ENCODE measurements around the gene XRCC2. TPM values are rescaled to one million over a fixed set of nuclear protein-coding genes. Genes with fewer than 3 reads are reported as not detected.
"Not testable (repeated sequence)": the region's sequence is repeated elsewhere in the genome, so short reads cannot be mapped to it uniquely, and the experiment has no call there.

XRCC2 gene
- total RNA-seq, 4 donors from 2014 or later, result 0.35 to 0.84 (median 0.66) TPM

GRCh38 chr7:152637161-152637560, 38.8 kb downstream of the XRCC2 start:
- 48 to 64% methylated on average over 1 of the region's 1 CpG for WGBS, 2 donors (ENCODE audit: low coverage in 1 of 2)
- TF ChIP-seq POLR2AphosphoS5 (IDR thresholded peaks at IDR 0.05), result no peak
- TF ChIP-seq EP300 (IDR thresholded peaks at IDR 0.05), result no peak
- no peak for TF ChIP-seq CTCF (IDR thresholded peaks at IDR 0.05)
- no peak for TF ChIP-seq POLR2A (IDR thresholded peaks at IDR 0.05)
- H3K4me3 ChIP-seq, result no peak overlapping the region
- H3K4me1 ChIP-seq, result no peaks in the 10 kb centered on the region
- ATAC-seq, result no peak
- H3K27me3 ChIP-seq, result peaks cover 23% of the 10 kb centered on the region
- no peak overlapping the region for H3K27ac ChIP-seq
- no peaks in the 10 kb centered on the region for H3K36me3 ChIP-seq
- no peaks in the 10 kb centered on the region for H3K9me3 ChIP-seq

GRCh38 chr7:152636441-152636840, 39.5 kb downstream of the XRCC2 start:
- TF ChIP-seq EP300 (IDR thresholded peaks at IDR 0.05), result no peak
- TF ChIP-seq POLR2AphosphoS5 (IDR thresholded peaks at IDR 0.05), result no peak
- no peak for TF ChIP-seq CTCF (IDR thresholded peaks at IDR 0.05)
- TF ChIP-seq POLR2A (IDR thresholded peaks at IDR 0.05), result no peak

DNA sequence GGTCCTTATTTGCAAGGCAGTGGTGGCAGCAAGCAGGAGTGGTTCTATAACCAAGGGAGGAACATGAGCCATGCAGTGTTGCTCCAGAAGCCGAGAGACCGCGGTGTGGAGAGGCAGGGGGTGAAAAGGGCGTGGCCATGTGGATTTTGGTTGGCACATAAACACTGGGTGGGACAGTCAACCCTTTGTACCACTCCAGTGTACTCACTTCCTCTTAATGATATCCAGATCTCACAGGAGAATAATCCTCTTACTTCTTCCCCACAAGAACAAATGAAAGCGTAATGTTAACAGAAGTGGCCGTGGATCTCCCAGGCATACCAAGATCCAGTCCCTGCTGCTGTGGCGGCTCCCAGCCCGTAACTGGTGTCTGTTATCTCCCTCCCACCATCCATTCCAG, 42.4 kb downstream of the XRCC2 start:
- no peaks in the 10 kb centered on the region for H3K36me3 ChIP-seq
- H3K4me1 ChIP-seq, result no peaks in the 10 kb centered on the region
- H3K27ac ChIP-seq, result no peak overlapping the region
- TF ChIP-seq POLR2AphosphoS5 (IDR thresholded peaks at IDR 0.05), result no peak
- no peak for TF ChIP-seq CTCF (IDR thresholded peaks at IDR 0.05)
- TF ChIP-seq POLR2A (IDR thresholded peaks at IDR 0.05), result no peak
- TF ChIP-seq EP300 (IDR thresholded peaks at IDR 0.05), result no peak
- no peak for ATAC-seq
- H3K4me3 ChIP-seq, result no peak overlapping the region
- no peaks in the 10 kb centered on the region for H3K9me3 ChIP-seq
- WGBS, 2 donors (ENCODE audit: low coverage in 1 of 2), result 63 to 84% methylated on average over 3 to 8 of the region's 8 CpGs
- H3K27me3 ChIP-seq, result peaks cover 23% of the 10 kb centered on the region

More at GRCh38 chr7:152636441-152636840, 39.5 kb downstream of the XRCC2 start:
- Histone ChIP-seq H3K36me3 (no peaks in the 10 kb centered on the region), H3K9me3 (no peaks in the 10 kb centered on the region), H3K27me3 (peaks cover 23% of the 10 kb centered on the region), H3K4me3 (no peak overlapping the region), H3K4me1 (no peaks in the 10 kb centered on the region), H3K27ac (no peak overlapping the region)
- WGBS, 2 donors (ENCODE audit: low coverage in 1 of 2), result 39 to 42% methylated on average over 6 of the region's 6 CpGs
- ATAC-seq, result no peak

DNA sequence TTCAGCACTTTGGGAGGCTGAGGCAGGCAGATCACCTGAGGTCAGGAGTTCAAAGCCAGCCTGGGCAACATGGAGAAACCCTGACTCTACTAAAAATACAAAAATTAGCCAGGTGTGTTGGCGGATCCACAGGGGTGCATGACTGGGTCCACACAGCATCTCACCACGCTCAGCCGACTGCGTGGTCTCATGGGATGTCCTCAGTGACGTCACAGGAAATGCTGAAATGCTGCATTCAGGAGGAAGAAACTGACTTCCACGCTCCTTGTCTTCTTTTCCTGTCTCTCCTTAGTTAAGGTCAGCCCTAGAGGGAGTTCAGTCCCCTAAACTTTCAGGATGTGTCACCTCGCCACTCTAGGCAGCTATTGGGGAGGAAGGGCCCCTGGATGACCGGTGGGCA, 42.9 kb downstream of the XRCC2 start:
- no peak for ATAC-seq
- no peak overlapping the region for H3K27ac ChIP-seq
- 90 to 100% methylated on average over 2 to 6 of the region's 8 CpGs for WGBS, 2 donors (ENCODE audit: low coverage in 1 of 2)
- H3K4me1 ChIP-seq, result no peaks in the 10 kb centered on the region
- H3K4me3 ChIP-seq, result no peak overlapping the region
- peaks cover 23% of the 10 kb centered on the region for H3K27me3 ChIP-seq
- no peaks in the 10 kb centered on the region for H3K36me3 ChIP-seq
- TF ChIP-seq POLR2AphosphoS5 (IDR thresholded peaks at IDR 0.05), result no peak
- TF ChIP-seq EP300 (IDR thresholded peaks at IDR 0.05), result no peak
- TF ChIP-seq CTCF (IDR thresholded peaks at IDR 0.05), result no peak
- no peak for TF ChIP-seq POLR2A (IDR thresholded peaks at IDR 0.05)
- no peaks in the 10 kb centered on the region for H3K9me3 ChIP-seq

GRCh38 chr7:152628772-152629171, 47.2 kb downstream of the XRCC2 start:
- H3K4me3 ChIP-seq, H3K36me3 ChIP-seq, ATAC-seq, H3K4me1 ChIP-seq, H3K9me3 ChIP-seq, H3K27me3 ChIP-seq, H3K27ac ChIP-seq: not testable (repeated sequence)

- peaks cover 5% of the 10 kb centered on the region for H3K27me3 ChIP-seq
- ATAC-seq, result no peak
- H3K4me3 ChIP-seq, result no peak overlapping the region
- H3K36me3 ChIP-seq, result no peaks in the 10 kb centered on the region
- H3K27ac ChIP-seq, result no peak overlapping the region
- H3K4me1 ChIP-seq, result no peaks in the 10 kb centered on the region
- no peaks in the 10 kb centered on the region for H3K9me3 ChIP-seq
- TF ChIP-seq CTCF (IDR thresholded peaks at IDR 0.05), result no peak
- no peak for TF ChIP-seq POLR2AphosphoS5 (IDR thresholded peaks at IDR 0.05)
- no peak for TF ChIP-seq POLR2A (IDR thresholded peaks at IDR 0.05)
- no peak for TF ChIP-seq EP300 (IDR thresholded peaks at IDR 0.05)
- WGBS, 2 donors (ENCODE audit: low coverage in 1 of 2), result 43 to 74% methylated on average over 4 to 5 of the region's 5 CpGs
Measured at GRCh38 chr7:152624228-152624627, 51.7 kb downstream of the XRCC2 start.

Measured in gastroesophageal sphincter (tissue), 4 donors.